ELR (cell line): ENCODE measurements around the gene CCDC180.
A peak's percentile ranks its signal among the peaks of the same experiment; 100 is the strongest.
"Not testable (repeated sequence)": the region's sequence is repeated elsewhere in the genome, so short reads cannot be mapped to it uniquely, and the experiment has no call there.

Experiments
- DNase-seq: peaks from one replicate; pipeline ENCODE4 v3.0.0-alpha.2; 2015; ENCODE audit warnings: low read depth

CCDC180 gene

DNA sequence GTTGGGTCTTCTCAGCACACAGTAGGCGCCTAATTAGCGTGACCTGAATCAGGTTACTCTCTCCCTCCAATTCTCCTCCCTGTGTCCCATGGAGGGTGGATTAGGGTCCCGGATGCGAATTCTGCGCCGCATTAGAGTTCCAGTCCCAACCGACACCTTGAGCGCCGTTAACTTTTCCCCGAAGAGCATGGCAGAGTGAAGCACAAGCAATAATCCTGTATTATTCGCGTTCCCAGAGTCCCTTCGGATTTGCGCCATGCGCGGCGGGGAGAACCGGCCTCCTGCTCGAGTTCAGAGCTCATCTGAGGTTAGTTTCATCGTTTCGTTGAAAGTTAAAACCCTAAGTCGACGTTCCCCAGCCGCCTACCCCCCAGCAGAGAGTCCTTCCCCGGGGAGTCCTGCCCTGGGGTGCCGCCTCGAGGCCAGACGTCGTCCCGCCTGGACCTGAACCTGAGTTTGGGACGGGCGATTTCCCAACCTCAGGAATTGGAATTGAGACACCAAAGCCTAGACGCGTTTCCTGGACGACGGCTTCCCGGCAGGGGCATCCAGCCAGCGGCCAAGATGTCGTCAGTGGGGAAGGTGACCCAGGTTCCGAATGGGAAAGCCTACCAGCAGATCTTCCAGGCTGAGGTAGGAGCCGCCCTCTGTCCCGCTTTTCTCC, at the start of gene CCDC180:
CCDC180 (plus strand) TSS at position 160 of the 664 bp plus-strand sequence; CDS start at position 565, 405 bp downstream.
- DNase-seq: no peak

DNA sequence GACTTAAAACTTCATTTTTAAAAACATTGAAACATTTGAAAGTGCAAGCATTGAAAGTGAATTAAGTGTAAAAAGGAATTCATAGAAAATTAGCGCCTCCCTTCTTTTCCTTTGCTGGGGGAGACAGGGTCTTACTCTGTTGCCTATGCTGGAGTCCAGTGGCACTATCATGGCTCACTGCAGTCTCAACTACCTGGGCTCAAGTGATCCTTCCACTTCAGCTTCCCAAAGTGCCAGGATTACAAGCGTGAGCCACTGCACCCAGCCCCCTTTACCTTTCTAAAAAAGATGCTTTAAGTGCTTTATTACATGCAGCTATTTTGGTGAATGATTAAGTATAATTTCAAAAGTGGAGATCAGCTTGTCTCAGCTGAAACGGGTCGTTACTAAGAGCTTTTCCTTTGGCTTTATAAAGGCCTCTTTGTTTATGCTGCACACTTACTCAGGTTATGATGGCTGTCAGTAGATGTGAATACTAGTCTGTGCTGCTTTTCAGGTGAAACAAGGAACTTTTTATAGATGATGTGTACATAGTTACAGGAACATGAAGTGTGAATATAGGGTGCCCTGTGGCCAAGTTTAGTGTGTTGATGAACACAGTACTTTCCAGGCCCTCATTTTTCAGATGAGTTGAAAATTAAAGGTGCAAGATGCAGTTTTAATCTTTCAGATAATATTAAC, 47.5 kb upstream of the CCDC180 start:
- not testable (repeated sequence) for DNase-seq

GRCh38 chr9:97271292-97271691, 36.2 kb upstream of the CCDC180 start:
- no peak for DNase-seq

DNA sequence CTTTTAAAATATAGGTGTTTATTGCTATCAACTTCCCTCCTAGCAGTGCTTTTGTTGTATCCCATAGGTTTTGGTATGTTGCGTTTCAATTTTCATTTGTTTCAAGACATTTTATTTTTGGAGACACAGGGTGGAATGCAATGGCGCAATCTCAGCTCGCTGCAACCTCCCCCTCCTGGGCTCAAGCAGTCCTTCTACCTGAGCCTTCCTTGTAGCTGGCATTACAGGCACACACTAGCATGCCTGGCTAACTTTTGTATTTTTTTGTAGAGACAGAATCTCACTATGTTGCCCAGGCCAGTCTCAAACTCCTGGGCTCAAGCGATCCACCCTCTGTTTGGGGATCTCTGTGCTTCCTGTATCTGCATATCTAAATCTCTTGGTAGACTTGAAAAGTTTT, 35.4 kb upstream of the CCDC180 start:
- DNase-seq: no peak

DNA sequence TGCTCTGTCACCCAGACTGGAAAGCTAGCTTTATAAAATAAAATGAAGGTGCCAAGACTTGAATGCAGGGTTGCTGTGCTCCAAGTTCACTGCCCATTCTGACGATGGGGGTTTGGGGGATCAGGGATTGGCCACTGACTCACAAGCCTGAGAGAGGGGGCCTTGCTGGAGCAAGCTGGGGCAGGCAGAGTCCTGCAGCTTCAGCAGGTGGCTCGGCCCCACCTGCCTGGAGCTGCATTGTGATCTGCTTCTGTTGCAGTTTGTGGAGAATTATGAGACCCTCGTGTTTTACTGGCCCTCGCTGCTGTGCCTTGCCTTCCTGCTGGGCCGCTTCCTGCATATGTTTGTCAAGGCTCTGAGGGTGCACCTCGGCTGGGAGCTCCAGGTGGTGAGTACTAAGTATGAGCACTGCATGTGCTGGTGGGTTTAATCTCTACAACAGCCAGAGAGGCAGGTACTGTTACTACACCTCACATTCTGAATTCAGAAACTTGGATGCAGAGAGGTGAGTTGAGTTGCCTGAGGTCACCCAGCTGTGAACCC, 31.1 kb upstream of the CCDC180 start:
- no peak for DNase-seq

DNA sequence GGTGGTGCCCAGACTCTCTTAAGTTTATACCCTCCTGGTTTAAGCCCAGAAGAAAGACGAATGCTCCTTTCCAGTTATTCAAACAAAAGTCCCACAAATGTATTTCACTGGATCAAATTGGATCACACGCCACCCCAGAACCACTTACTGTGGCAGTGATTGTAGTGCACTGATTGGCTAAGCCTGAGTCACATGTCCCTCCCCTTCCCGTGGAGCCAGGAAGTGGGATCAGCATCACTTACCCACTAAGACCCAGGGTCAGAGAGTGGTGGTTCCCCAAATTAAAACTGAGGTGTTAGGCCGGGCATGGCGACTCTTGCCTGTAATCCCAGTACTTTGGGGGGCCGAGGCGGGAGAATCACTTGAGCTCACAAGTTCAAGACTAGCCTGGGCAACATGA, 29.5 kb upstream of the CCDC180 start:
- no peak for DNase-seq

GRCh38 chr9:97280755-97281330, 26.6 kb upstream of the CCDC180 start:
- no peak for DNase-seq

GRCh38 chr9:97283768-97284167, 23.7 kb upstream of the CCDC180 start:
- no peak for DNase-seq

- DNase-seq: peak; percentile 13
These were observed 22.7 kb upstream of the CCDC180 start for GRCh38 chr9:97284798-97285197.

GRCh38 chr9:97292200-97292599, 15.3 kb upstream of the CCDC180 start:
- no peak for DNase-seq

- DNase-seq: peak; percentile 52
These were observed 14.2 kb upstream of the CCDC180 start for GRCh38 chr9:97293207-97293721.

DNA sequence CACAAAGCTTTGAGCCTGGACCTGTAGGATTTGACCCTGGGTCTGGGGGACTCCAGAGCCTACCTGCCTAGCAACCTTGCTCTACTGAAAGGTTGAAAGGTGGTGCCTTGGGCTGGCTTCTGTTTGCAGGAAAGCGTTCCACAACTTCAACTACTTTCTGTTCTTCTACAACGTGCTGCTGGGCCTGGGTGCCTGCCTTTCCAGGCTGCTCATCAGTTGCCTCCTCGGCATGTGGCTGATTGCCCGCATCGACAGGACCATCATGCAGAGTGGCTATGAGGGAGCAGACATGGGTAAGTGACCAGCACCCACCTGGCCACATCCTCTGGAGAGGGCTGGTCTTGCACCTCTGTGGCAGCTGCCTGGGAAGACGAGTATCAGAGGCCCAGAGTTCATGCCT, 13.6 kb upstream of the CCDC180 start:
- no peak for DNase-seq

DNA sequence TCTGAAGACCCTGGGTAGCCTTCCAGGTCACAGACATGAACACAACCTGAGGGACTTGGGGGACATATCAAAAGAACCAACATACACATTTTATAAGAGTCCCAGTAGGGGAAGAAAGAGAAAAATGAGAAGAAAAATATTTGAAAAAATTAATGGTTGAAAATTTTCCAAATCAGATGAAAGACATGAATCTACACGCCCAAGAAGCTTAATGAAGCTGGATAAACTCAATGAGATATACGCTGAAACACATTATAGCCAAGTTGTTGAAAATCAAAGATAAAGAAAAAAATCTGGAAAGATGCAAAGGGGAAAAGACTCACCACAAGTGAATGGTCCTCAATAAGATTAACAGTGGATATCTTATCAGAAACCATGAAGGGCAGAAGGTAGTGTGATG, 9.6 kb upstream of the CCDC180 start:
- no peak for DNase-seq

GRCh38 chr9:97299809-97300414, 7.5 kb upstream of the CCDC180 start:
- no peak for DNase-seq

DNA sequence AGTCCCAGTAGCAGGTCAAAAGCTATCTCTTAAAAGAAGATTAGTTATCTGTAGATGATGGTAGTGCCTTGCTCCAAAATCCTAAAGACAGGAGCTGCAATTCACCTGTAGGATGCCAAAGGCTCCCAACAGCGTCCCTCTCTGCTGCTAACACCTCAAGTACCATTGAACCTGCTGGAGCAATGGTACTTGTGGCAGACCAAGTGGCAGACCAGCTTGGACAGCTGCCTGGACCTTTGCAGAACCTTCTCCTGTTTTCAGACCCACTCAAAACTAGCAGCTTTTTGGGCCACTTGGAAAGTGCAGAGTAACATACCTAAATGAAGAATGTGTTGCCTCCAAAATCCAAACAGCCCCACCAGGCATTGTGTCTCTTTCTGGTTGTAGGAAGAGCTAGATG, 6.9 kb upstream of the CCDC180 start:
- DNase-seq: no peak

DNA sequence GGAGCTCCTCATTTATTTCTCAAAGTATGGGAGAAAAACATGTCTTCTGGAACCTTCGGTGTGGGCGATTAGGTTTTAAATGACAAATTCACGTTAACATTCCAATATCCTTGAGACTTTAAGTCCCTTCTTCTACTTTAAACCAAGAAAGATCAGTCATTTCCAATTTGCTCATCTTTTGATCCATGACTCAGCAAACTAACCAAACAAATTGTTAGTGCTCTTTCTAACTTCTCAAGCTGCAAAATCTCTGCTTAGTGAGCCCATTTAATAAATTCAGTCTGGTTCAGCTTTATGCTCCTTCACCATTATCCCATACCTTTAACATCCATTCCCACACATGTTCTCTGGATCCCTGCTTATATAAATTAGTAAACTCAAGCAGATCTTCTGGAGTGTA, 5.5 kb upstream of the CCDC180 start:
- no peak for DNase-seq

- no peak for DNase-seq
These were observed 2.9 kb upstream of the CCDC180 start for GRCh38 chr9:97304586-97304985.

- no peak for DNase-seq
These were observed 1.8 kb upstream of the CCDC180 start for GRCh38 chr9:97305501-97306298.

GRCh38 chr9:97307091-97307490, 368 bp upstream of the CCDC180 start:
- DNase-seq: peak; percentile 70

DNA sequence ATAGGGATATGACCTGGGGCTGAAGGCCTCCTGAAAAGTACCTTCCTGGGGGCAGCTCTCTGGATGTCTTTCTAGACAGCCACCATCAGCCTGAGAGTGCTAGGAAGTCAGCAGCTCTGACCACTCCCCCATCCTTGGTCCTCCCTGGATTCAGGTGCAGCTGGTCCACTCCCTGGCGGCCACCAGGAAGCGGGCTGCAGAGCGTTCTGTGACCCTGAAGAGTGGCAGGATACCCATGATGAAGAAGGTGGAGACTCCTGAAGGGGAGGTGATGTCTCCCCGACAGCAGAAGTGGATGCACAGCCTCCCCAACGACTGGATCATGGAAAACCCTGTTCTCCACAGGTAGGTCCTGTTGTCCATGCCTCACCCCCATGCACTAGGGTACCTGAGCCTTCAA, 1.8 kb downstream of the CCDC180 start:
- DNase-seq: no peak

- no peak for DNase-seq
These were observed 2.6 kb downstream of the CCDC180 start for GRCh38 chr9:97310023-97310422.

DNA sequence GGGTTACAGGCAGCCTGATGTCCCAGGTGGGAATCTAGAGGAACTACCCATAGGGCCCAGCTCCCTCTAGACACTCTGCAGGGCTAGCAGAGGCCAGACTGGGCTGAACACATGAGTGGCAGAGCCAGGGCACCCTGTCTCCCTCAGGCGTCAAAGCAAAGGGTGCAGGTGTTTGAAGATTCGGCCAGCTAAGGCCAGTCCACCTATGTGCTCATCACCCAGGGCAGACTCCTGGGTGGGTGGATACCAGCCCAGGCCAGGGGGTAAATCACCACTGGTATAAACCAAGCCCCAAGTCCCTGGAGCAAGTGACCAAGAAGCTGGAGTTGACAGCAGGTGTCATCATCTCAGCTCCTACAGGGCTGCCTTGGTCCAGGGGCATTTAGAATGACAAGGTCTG, 3.4 kb downstream of the CCDC180 start:
- DNase-seq: no peak
